ENCODE measurements around the gene ASPN.

ASPN gene

DNA sequence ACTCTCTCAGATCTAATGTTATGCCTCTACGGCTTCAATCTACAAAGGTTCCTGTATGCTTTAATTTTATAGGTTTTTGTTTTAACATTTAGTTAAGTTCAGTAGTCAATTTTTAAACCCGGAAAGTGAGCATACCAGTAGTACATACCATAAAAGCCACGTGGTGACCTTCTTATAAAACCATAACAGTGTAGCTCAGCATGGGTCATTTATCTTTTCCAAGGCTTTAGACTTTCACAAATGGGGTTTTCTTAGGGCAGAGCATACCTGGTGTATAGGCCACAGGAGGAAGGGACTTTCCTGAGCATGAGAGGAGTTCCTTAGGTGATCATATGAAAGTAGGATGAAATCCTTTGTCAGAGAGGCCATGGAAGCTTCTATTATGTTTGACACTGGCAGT lies 30.3 kb upstream of the ASPN start:
- TF ChIP-seq, protein P1, sequence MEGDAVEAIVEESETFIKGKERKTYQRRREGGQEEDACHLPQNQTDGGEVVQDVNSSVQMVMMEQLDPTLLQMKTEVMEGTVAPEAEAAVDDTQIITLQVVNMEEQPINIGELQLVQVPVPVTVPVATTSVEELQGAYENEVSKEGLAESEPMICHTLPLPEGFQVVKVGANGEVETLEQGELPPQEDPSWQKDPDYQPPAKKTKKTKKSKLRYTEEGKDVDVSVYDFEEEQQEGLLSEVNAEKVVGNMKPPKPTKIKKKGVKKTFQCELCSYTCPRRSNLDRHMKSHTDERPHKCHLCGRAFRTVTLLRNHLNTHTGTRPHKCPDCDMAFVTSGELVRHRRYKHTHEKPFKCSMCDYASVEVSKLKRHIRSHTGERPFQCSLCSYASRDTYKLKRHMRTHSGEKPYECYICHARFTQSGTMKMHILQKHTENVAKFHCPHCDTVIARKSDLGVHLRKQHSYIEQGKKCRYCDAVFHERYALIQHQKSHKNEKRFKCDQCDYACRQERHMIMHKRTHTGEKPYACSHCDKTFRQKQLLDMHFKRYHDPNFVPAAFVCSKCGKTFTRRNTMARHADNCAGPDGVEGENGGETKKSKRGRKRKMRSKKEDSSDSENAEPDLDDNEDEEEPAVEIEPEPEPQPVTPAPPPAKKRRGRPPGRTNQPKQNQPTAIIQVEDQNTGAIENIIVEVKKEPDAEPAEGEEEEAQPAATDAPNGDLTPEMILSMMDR (IDR thresholded peaks at IDR 0.05), result no peak

GRCh38 chr9:92510747-92511146 lies 28.4 kb upstream of the ASPN start:
- TF ChIP-seq, protein P1 (IDR thresholded peaks at IDR 0.05), result no peak

- TF ChIP-seq, protein P1 (IDR thresholded peaks at IDR 0.05), result no peak
These were observed 26.7 kb upstream of the ASPN start for GRCh38 chr9:92509050-92509449.

- TF ChIP-seq, protein P1 (IDR thresholded peaks at IDR 0.05), result no peak
These were observed 25.9 kb upstream of the ASPN start for GRCh38 chr9:92508018-92508820.

DNA sequence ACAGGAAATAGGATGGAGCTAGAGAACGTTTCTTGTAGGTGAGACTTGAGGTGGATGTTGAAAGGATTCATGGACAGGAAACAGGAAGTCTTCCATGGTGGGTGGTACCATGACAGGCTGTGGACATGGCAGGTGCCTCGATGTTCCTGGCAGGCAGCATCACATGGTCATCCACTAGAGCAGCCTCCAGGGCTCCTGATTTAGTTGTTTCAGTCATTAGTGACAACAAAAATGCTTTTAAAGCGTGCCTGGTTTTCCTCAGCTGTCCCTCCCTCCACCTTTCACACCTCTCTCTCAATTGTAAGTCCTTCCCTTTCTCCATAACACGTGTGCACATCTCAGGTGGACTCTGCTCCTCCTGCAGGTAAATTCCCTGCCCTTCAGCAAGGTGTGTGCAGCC lies 25.2 kb upstream of the ASPN start:
- TF ChIP-seq, protein P1 (IDR thresholded peaks at IDR 0.05), result no peak

DNA sequence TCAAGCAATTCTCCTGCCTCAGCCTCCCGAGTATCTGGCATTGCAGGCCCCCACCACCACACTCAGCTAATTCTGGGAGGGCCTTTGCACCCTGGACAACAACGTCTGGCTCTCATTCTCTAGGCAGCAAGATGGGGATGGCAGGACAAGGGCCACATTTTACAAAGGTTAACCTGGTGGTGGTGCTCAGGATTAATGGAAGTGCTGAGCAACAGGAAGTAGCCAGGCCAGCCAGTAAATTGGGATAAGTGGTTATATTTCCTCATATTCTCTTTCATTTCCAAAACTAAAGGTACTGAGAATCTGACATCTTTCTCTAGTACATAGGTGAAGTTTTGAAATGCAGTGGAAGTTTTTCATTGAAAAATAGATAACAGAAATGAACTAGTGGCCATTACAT lies 24.7 kb upstream of the ASPN start:
- TF ChIP-seq, protein P1 (IDR thresholded peaks at IDR 0.05), result no peak

- TF ChIP-seq, protein P1 (IDR thresholded peaks at IDR 0.05), result no peak
These were observed 24.0 kb upstream of the ASPN start for GRCh38 chr9:92506184-92506857.
